ENCODE measurements around the gene INTS4.
"Not testable (repeated sequence)": the region's sequence is repeated elsewhere in the genome, so short reads cannot be mapped to it uniquely, and the experiment has no call there.

The INTS4 gene

DNA sequence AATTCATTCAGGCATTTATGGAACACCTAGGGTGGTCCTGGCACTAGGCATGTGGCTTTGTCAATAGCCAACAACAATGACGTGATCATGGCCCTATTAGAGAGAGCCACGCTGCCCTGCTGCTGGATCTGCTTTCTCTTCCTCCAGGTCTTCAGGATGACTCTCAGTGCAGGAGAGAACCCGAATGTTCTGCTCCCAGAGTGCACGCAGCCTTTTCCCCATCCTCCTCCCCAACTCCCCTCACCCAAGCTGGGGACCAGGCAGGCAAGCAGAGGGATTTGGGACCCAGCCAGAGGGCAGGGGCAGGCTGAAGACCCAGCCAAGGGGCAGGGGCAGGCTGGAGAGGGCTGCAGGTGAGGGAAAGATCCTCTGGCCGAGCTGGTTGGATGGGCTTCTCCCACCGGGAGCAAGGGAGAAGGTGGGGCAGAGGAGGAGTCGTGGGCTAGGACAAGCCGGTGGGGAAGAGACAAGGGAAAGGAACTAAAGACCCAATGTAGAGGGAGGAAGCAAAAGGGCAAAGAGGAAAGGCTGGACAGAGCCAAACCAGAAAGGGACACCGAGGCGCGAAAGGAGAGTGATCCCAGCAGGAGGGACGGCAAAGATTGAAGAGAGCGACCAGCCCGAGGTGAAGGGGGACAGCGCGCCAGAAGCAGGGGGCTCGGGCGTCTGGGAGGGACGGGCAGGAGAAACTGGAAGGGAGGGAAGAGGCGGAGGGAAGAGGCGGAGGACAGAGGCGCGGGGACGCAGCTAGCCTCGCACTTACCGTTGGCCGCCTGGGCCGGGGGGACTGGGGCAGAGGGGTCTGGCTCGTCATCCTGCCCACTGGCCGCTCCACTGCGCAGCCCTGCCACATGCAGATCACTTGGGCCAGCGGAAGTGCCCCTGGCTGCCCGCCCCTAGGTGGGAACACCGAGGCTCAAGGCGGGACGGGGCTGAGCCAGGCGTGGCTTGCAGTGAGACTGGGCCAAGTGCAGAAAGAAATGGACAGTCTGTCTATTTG, 28.2 kb upstream of the INTS4 start, which contains the start of gene KCTD14:
TSS of gene KCTD14 (minus strand) at position 880 of the 1,000 bp plus-strand sequence. CDS start at position 853, 27 bp downstream.
- no peak for DNase-seq

DNA sequence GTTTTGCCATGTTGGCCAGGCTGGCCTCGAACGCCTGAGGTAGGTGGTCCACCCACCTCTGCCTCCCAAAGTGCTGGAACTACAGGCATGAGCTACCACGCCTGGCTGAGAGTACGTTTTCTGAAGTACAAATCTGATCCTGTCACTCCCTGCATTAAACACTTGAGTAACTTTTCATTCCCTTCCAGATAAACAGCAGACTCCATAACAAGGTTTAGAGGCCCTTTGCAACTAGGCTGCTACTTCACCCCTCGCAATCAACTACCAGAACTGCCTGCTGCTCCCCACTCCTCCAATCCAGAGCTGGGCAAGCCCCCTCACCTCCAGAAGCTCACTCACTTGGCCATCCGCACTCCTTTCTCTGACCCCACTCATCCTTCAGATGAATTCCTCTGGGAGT, 27.1 kb upstream of the INTS4 start:
- DNase-seq, result no peak

DNA sequence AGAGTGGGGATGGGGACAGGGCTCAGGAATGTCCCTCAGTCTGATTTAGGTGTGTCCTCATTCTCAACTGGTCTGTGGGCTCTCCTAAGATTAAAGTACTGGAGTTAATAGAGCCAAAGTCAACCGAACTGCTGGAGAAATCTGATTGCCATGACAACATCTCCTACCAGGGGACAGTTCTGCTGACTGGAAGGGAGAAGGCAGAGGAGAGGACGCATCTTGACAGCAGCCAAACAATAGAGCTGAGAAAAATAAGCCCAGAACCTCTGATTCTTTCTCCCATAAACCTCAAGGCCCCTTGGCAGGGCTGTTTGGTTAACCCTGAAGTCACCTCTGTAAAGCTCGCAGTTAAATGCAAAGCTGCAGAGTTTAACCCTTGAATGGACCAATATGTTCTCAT, 25.8 kb upstream of the INTS4 start:
- DNase-seq, result no peak

GRCh38 chr11:78019808-78020207, 25.3 kb upstream of the INTS4 start:
- no peak for DNase-seq

GRCh38 chr11:78015878-78016277, 21.4 kb upstream of the INTS4 start:
- no peak for DNase-seq

DNA sequence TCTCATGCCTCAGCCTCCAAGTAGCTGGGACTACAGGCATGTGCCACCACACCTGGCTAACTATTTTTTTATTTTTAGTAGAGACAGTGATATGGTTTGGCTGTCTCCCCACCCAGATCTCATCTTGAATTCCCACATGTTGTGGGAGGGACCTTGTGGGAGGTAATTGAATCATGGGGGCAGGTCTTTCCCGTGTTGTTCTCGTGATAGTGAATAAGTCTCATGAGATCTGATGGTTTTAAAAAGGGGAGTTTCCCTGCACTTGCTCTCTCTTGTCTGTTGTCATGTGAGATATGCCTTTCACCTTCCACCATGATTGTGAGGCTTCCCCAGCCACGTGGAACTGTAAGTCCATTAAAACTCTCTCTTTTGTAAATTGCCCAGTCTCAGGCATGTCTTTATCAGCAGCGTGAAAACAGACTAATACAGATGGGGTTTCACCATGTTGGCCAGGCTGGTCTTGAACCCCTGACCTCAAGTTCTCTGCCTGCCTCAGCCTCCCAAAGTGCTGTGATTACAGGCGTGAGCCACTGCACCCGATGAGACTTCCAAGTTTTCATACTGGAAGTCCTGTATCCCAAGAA, 20.6 kb upstream of the INTS4 start:
- not testable (repeated sequence) for DNase-seq

GRCh38 chr11:78011301-78011700, 16.8 kb upstream of the INTS4 start:
- DNase-seq, result no peak

DNA sequence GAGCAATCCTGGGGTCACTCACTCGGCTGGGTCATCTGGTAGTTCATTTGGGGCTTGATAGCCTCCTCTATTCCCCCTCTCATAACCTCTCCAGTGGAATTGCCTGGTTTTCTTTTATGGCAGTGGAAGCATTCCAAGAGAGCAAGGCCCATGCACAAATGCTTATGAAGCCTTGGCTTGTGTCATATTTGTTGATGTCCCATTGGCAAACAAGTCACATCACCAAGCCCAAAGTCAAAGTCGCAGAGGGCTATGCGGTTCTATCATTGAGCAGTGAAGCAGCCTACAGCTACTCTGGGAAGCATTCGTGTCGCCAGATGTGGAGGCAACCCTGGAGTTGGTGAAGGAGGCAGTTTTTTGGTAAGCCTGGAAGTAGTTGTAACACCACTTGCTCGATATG, 16.3 kb upstream of the INTS4 start:
- no peak for DNase-seq

DNA sequence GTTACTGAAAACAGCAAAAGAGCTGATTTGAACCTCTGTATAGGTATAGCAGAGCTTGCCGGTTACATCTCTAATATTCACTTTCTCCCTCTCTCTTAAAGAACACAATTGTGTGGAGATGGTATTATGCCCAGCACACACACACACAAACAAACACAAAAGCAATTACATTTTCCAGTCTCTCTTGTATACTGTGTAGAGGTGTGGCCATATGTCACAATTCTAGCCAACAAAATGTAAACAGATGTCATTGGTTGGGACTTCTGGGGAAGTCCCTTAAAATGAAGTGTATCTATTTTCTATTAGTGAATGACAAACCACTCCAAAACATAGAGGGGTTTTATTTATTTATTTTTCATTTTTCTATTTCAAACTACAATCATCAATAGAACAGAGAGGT, 15.8 kb upstream of the INTS4 start:
- DNase-seq, result no peak

DNA sequence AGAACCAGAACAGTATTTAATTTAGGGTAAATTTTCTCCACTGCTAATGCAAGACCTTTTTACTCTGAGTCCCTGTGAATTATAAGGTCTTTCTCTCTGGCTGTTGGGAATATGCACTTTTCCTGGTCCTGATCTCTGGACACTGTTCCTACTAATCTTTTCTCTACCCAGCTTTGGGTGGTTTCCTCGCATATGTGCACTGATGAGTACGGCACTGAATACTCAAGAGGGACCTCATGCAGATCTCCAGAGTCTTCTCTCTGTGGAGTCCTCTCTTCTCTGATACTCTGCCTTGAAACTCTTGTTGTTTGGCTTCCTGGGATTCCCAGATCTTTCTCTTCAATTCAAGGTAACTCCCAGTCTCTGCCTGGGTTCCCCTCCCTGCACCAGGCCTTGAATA, 14.6 kb upstream of the INTS4 start:
- DNase-seq, result no peak

- DNase-seq, result peak; percentile 50
Measured at GRCh38 chr11:78000193-78000592, 5.7 kb upstream of the INTS4 start.

DNA sequence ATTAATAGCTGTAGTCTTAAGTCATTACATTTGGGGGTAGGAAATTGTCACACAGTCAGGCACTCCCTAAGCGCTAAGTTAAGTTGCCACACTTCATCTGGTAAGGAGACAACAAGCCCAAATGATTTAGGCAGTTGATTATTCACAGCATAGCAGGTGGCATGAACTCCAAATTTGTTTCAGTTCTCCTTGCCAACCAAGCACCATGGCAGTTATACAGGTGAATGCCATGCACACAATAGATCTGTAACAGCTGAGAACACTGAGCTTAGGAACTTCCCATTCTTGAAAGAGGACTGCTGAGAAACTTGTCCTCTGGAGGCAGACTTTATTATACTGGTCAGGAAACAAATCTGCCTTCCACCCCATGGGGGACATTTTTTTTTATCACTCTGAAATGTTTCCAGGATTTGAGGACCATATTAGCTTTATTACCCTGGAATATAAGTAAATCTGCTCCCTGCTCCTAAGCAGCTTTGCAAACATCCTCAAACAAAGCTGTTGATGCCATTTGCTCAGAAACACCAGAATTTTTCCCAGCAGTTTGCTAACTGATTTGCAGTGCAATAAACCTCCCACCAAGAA, 5.1 kb upstream of the INTS4 start:
- no peak for DNase-seq

- DNase-seq, result no peak
Measured at GRCh38 chr11:77993902-77994301, 566 bp downstream of the INTS4 start.

DNA sequence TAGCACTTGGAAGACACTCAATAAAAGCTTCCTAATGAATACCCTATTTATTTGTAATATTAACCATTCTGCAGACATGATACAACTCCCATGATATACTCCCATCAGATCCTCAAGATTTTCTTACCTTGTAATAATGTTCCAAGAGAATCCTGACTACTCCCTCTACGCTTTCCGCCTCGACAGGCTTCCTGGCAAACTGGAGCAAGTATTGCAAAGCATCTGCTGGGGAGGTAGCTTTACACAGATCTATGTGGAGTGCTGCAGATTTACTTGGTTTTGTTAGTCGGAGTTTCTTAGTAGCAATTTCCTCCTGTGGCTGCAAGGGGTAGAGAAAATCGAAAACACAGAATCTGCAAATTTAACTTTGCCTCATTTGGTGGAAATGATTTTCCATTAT, 3.5 kb downstream of the INTS4 start:
- no peak for DNase-seq

DNA sequence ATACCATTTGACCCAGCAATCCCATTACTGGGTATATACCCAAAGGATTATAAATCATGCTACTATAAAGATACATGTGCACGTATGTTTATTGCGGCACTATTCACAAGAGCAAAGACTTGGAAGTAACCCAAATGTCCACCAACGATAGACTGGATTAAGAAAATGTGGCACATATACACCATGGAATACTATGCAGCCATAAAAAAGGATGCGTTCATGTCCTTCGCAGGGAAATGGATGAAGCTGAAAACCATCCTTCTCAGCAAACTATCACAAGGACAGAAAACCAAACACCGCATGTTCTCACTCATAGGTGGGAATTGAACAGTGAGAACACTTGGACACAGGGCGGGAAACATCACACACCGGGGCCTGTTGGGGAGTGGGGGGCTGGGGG, 8.0 kb downstream of the INTS4 start:
- DNase-seq, result not testable (repeated sequence)

GRCh38 chr11:77981346-77981947, 13.0 kb downstream of the INTS4 start:
- DNase-seq, result no peak

- DNase-seq, result no peak
Measured at GRCh38 chr11:77968337-77968736, 26.1 kb downstream of the INTS4 start.

GRCh38 chr11:77967753-77968152, 26.7 kb downstream of the INTS4 start:
- no peak for DNase-seq

- no peak for DNase-seq
Measured at GRCh38 chr11:77967121-77967520, 27.3 kb downstream of the INTS4 start.

DNA sequence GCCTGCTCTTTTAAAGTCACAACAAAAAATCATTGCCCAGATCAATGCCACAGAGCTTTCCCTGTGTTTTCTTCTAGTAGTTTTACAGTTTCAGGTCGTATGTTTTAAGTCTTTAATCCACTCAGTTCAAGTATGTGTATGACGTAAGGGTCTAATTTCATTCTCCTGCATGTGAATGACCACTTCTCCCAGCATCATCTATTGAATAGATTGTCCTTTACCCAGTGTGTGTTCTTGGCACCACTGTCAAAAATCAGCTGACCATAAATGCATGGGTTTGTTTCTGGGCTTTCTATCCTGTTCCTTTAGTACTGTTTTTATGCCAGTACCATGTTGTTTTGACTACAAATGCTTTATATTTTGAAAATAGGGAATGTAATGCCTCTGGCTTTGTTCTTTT, 28.1 kb downstream of the INTS4 start:
- no peak for DNase-seq

GRCh38 chr11:77959434-77959833, 35.0 kb downstream of the INTS4 start:
- DNase-seq, result no peak

DNA sequence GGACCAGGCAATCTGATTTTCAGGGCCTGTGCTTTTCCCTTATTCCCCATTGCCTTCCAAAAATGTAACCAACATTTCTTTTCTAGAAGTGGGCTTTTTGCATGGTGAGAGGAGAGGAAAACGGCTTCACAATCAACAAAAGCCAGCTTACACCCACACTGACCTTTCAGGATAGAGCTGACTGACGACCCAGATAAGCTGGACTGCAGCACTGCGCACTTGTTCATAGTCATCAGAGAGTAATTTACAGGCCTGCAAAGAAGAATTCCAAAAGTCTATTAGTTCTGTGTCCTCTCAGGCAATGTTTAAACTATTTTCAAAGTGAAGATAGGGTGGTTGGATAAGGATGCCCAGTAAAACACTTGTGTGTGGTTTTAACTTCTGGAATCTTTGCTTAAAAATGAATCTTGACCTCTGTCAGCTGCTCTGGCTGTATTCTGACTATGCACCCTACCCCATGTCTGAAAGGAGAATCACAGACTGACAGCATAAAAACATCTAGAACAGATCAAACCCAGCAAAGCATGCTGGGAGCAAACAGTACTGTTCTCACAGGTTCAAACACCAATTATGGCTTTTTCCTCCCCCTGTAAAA, 35.8 kb downstream of the INTS4 start:
- DNase-seq, result not testable (repeated sequence)

DNA sequence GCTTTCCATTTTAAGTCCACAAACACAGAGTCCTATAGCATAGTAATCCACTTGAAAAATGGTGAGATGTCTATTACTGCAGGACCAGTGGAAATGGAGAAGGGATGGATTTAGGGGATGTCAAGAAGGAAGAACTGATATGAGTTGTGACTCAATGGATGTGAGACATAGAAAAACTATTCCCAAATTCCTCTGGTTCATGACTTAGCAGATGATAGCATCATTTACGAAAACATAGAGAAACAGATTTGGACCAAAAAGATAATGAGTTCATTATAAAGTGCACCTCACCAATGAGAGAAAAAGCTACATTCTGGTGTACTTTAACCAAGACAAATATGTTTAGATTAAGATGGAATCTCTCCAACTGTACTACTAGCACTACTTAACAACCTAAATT, 51.2 kb downstream of the INTS4 start:
- not testable (repeated sequence) for DNase-seq

All from DMS 273 treated with DMSO at 0.1 percent for 48 hours (cell line).